ENCODE results near the gene CCDC34.

- TF ChIP-seq, protein P1, sequence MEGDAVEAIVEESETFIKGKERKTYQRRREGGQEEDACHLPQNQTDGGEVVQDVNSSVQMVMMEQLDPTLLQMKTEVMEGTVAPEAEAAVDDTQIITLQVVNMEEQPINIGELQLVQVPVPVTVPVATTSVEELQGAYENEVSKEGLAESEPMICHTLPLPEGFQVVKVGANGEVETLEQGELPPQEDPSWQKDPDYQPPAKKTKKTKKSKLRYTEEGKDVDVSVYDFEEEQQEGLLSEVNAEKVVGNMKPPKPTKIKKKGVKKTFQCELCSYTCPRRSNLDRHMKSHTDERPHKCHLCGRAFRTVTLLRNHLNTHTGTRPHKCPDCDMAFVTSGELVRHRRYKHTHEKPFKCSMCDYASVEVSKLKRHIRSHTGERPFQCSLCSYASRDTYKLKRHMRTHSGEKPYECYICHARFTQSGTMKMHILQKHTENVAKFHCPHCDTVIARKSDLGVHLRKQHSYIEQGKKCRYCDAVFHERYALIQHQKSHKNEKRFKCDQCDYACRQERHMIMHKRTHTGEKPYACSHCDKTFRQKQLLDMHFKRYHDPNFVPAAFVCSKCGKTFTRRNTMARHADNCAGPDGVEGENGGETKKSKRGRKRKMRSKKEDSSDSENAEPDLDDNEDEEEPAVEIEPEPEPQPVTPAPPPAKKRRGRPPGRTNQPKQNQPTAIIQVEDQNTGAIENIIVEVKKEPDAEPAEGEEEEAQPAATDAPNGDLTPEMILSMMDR (conservative IDR thresholded peaks at IDR 0.05; ENCODE audit: low read length) = no peak
- TF ChIP-seq EZH2phosphoT487 (IDR thresholded peaks at IDR 0.05; ENCODE audit: borderline replicate concordance) = no peak
Measured at GRCh38 chr11:27350511-27350910, 12.5 kb downstream of the CCDC34 start.
